PC-3 (cell line): Measurements from ENCODE around the gene CYP2R1.

ENCODE experiments used
- EZH2 ChIP-seq: fragments of 300-600 bp; sonication (generic); IDR thresholded peaks from one replicate; pipeline ENCODE4 v1.6.1; 2017; ENCODE audit warnings: antibody characterized with exemption, mild to moderate bottlenecking, low read length; ENCODE audit not compliant: unreplicated experiment
- EZH2phosphoT487 ChIP-seq: fragments of 300-600 bp; sonication (generic); IDR thresholded peaks from 2 replicates; pipeline ENCODE4 v1.6.1; 2018; ENCODE audit warnings: mild to moderate bottlenecking, antibody characterized with exemption, low read length, borderline replicate concordance
- TF ChIP-seq, protein P1 (sequence below): fragments of 300-600 bp; sonication (generic); conservative IDR thresholded peaks from 2 replicates; pipeline ENCODE4 v1.5.1; 2017; ENCODE audit warnings: antibody characterized with exemption, low read depth, mild to moderate bottlenecking, low read length

- TF ChIP-seq, protein P1, sequence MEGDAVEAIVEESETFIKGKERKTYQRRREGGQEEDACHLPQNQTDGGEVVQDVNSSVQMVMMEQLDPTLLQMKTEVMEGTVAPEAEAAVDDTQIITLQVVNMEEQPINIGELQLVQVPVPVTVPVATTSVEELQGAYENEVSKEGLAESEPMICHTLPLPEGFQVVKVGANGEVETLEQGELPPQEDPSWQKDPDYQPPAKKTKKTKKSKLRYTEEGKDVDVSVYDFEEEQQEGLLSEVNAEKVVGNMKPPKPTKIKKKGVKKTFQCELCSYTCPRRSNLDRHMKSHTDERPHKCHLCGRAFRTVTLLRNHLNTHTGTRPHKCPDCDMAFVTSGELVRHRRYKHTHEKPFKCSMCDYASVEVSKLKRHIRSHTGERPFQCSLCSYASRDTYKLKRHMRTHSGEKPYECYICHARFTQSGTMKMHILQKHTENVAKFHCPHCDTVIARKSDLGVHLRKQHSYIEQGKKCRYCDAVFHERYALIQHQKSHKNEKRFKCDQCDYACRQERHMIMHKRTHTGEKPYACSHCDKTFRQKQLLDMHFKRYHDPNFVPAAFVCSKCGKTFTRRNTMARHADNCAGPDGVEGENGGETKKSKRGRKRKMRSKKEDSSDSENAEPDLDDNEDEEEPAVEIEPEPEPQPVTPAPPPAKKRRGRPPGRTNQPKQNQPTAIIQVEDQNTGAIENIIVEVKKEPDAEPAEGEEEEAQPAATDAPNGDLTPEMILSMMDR = no peak
- TF ChIP-seq EZH2 = no peak
- no peak for TF ChIP-seq EZH2phosphoT487
These were observed 5.5 kb downstream of the CYP2R1 start for GRCh38 chr11:14886513-14886912.
